Measurements from ENCODE around the gene VAPA.

Gene VAPA

DNA sequence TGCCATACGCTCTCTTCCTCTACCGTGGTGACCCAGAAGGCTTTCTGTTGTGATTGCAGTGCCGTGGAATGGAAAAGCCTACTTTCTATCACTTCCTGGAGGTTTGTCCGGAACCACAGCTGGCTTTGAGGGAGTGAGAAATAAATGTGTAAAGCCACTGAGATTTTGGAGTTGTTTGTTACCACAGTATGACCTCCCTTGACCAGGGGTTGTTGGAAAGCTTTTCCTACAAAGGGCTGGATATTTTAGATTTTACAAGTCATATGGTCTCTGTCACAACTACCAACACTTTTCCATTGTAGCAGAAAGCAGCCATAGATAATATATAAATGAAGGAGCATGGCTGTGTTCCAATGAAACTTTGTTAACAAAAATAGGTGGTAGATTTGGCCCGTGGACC lies 70.3 kb downstream of the VAPA start:
- no peak for DNase-seq

DNA sequence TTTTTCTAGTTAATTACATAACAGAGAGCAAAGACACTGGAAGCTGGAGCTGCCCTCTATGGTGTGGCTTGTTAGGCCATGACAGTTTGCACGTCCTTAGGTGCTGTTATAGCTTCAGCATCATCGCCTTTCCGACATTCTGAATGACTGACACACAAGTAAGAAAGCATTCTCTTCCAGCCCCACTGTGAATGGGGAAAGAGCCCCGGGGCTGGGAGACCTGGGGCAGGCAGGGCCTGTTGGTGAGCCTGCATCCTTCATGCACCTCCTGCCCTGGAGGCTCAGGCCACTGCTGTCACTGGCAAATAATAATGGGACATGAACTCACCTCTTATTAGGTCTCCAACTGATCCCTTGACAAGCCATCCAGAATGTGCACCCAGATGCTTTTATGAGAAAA lies 71.8 kb downstream of the VAPA start:
- DNase-seq, result no peak

DNA sequence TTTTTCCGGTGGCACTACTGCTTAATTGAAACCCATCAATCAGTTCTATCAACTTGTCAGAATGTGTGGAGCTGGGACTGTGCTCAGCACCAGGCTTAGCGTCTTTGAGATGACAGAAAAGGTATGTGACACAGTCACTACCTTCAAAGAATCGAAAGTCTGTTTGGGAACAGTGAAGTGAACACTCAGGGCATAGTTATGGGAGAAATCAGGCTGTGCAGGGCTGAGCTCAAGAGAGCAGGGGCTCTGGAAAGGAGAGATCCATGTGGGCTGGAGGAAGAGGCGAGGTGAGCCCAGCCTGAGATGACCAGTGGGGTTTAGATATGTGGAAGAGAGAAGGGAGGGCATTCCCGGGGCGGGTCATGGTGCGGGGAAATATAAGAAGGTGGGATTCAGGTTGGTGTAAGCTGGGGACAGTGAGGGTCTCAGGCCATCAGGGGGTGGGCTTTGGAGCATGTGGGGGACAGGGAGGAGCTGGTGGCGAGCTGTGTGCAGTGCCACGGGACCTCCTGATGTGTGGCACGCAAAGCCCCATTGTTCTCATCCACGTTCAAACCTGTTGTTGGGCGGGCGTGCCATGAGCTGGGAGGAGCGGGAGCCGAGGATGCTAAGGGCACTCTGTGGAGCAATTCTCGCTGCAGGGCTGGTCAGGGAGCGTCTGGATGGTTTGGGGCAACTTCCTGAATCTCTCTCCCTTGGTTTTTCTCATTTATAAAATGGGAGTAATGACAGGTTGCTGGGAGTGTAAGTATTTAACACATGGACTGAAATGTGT lies 72.5 kb downstream of the VAPA start:
- DNase-seq, result no peak

DNA sequence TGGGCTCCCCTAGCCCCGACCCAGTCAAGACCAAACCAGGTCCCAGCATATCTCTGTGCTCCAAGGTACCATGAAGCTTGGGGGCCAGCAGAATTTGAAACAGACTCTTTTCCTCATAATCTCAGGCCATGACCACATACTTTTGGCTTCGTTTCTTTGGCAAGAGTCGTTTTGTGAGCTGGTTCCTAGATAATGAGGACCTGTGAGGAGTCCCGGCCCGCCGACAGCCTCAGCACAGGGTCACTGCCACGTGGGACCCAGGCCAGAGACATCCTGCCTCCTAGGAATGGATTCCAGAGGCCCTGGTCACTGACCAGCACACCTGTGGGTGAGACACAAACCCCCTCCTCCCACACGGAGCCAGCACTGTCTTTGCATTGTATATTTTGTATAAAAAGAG lies 73.5 kb downstream of the VAPA start:
- DNase-seq, result no peak

DNA sequence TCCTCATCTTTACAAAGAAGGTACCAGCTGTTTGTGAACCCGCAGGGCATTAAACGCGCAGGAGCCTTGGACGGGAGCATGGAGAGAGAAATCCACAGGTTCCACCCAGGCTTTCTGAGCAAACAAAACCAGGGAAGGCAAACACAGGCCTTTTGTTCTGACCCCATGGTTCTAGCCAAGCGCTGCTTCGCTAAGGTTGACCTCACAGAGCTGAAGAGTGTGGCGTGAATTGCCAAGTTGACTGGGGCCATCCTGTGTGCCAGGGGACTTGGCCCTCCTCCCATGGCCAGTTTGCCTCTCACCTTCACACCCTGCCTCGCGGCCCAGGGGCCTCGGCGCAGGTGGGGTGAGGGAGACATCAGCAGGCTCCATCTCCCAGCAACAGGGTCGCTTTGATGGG lies 74.1 kb downstream of the VAPA start:
- DNase-seq, result no peak

DNA sequence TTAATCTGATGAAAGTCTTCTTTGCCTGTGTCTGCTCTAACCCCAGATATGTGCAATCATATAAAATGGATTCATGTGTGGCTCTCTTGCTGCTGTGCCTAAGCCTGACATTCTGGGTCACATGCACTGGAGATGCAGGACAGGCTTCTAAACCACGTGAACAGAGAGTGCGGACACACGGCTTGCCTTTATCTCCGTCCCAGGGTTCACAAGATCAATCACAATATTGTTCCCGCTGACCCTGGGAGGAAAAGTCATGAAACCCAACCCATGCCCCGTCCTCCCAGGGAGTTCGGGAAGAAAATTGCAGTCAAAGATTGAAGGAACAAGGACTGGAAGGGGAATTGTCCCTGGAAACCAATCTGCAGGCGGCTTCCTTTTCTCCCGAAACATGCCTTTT lies 74.8 kb downstream of the VAPA start:
- no peak for DNase-seq

DNA sequence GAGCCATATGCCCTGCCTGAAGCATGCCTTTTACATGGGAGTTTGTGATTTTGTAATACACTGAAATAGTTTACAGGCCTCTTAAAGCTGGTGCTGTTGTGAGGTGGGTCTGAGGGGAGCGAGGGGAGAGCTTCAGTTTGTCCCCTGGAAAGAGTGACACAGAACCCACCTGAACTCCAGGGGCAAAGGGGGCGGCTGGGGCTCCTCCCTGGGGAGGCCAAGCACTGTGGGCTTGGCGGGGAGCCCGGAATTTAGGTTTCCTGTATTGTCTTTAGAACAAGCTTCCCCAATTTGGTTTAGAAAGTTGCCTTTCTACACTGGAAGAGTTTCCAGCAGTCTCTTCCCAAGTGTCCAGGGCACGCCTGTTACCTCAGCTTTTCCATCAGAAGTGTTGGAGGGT lies 75.7 kb downstream of the VAPA start:
- peak; percentile 40 to 43 for DNase-seq

DNA sequence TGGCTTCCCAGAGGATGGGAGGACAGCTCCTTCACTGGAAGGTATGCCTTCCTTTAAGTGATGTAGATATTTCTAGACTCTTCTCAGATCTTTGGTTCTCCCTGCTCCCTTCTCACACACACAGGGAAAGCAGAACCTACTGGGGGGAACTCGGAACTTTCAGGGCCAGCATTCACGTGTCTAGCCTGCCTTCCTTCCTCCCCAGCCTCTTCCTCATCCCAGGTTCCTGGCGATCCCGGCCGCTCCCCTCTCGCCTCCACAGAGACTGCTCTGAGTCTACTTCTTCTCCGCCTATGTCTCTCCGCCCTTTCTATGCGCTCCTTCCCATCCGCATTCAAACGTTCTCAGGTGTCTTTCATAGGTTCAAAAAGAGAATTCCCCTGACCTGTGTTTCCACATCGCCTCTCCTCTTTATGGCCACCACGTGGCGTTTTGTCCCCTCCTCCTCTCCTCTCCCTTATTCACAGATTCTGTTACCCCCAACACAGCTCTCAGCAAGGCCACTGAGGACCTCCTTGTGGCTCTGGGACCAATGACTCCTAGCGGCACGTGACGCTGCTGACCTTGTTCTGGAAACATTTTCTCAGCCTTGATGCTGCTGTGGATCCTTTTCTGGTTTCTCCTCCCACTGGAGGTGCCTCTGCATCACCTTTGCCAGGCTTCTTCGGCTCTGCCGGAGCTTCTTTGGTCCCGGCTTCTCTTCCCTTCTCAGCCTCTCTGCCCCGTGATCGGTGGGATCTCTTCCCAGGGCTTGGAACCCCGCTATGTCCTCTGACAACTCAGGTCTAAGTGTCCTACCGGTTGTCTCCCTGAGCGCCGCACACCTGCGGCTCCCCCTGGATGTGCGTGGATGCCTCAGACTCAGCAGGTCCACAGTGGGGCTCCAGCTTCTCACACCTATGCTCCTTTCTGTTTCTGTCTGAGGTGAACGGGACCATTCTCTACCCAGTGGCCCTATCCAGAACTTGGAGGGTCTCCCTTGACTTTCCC lies 77.5 kb downstream of the VAPA start:
- peak; percentile 39 to 57 for DNase-seq

DNA sequence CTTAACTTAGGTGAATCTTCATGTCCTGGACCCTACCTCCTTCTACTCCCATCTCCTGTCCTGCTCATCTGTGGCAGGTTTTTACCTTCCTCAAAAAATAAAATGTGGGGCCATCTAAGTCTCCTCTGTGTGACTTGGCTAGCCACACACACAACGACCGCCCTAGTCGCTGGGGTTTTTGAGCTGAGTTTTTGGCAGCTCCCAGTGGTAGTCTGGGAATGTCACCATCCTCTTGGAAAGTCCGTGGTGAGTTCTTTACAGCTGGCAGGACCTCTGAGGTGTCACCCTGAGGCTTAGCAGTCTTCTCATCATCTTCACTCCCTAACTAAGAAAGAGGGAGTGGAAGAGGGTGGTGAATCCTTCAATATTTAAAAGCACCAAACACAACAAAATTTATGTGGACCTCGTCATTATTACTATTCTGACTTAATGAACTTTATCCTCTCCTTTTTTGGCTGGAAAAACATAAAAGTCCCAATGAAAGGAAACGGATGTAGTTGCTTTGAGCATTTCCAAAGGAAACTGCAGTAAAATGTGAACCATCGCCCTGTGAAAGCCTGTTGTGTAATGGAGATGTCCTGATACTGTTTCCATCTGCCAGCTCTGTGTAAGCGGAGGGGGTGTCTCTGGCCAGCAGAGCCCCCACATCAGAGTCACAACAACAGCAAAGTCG lies 78.6 kb downstream of the VAPA start:
- no peak for DNase-seq

DNA sequence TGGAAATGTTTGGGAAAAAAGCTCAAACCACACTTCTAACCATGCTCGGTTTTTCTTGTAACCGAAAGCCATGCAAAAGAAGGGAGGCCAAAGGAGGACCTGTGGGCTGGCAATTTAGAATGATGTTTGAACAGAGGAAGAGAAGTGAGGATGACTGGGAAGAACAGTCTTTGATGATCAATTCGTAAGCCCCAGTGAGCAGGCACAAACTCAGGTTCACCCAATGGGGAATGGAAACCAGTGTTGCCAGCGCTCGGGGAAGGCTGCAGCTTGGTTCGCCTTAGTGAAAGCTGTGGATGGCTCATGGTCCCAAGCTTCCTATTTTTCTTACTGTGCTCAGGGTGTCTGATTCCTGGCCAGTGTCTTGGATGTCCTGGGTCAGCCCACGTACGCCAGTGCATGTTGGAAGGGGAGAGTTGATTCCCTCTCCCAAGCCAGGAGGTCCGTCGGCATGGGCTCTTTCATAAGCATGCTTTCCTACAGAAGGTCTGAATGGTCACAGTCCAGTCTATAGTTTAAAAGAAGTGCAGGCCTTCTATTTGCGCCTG lies 79.2 kb downstream of the VAPA start:
- no peak for DNase-seq

DNA sequence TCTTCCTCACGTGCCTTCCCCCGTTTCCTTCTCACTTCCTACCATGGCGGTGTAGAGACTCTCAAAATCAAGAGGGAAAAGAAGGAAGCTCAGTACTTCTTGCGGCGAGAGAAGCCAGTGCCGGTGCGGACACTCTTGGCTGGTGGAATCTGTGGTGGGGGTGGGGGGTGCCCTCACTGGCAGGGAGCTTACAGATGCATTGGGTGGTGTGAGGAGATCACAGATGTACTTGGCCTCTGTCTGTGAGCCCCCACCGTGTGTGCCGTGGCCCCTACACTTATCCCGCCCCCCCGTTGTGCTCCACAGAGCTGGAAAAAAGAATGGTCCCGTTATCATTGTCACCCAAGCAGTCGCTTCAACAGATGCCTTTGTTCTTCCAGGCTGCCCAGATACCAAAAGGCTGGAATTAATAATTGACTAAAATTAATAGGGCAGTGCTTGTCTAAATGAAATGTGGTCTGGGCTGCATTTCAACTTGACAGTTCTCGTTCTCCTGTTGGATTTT lies 79.8 kb downstream of the VAPA start:
- no peak for DNase-seq

DNA sequence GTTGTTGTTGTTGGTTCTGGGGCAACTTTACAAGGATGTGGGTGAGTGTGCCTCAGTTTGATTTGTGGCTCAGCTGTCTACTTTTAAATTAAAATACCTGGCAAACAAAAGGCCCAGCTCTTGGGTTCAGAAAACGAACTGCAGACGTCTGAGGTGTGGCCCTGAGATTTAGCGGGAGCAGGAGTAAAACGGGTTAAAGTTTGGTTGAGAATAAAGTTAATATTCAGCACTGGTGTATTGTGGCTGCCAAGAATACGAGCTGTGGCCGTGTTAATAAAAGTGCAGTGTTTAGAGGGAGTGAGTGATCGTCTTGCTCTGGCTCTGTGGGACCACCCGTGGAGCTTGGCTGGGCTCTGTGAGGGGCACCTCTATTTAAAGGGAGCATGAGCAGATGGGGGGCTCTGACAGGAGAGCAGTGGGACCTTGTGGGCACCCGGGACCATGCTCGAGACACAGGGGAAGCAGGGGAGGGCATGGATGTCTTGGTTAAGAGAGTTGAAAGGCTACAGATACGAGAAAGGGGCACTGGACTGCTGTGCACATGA lies 80.3 kb downstream of the VAPA start:
- no peak for DNase-seq

DNA sequence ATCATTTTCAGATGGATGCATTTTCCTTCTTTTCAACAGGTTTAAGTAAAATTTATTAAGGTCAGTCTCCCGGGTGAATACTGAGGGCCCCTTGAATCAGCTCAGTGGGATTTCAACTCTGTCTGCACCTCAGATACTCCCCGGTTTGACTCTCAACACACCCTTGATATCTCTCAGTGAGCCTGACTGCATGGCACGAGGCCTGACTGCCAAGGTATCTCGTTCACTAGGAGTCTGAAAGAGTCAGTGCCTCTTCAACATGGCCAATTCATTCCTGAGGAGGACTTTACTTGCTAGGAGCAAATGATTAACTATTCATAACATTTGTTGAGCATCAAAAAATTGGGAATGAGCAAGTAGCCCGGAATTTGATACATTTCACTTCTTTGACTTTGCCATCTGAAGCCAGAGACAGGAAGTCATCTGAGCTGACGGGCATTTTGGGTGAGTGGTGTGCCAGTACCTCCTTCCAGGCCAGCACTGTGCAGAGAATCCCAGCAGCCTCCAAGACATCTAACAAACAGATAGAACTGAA lies 81.0 kb downstream of the VAPA start:
- DNase-seq, result no peak

DNA sequence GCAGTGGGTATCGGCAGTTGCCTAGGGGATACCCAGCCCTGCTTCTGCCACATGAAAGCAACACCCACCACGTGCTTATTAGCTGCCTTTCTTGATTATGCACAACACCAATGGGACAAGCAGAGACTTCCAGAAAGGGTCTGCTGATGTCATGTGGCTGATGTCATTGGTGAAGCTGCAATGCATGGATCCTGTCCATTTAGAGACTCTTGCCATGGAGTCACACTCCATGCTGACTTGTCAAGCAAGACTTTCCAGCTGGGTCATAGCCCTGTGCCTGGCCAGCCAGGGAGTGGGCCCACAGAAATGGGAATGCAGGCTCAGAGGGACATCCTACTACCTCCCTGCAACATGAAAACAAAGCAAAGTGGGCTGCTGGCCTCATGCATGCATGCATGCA lies 81.8 kb downstream of the VAPA start:
- DNase-seq, result no peak

DNA sequence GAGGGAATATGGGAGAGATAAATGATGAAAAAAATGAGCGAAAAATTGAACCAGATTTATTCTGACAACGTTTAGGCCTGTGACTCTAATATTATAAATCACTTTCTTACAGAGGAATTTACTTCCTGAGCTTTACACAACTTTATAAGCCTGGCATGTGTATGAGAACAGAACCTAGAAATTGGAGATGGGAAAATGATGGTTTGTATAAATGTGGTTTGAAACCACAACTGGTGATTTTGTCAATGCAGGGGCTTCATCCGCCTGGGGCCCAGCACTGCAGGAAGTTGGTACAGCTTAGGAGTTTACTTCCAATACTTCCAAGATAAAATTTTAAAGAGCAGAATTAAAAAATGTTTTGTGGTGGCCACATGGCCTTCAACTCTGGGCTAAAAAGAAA lies 82.3 kb downstream of the VAPA start:
- no peak for DNase-seq

DNA sequence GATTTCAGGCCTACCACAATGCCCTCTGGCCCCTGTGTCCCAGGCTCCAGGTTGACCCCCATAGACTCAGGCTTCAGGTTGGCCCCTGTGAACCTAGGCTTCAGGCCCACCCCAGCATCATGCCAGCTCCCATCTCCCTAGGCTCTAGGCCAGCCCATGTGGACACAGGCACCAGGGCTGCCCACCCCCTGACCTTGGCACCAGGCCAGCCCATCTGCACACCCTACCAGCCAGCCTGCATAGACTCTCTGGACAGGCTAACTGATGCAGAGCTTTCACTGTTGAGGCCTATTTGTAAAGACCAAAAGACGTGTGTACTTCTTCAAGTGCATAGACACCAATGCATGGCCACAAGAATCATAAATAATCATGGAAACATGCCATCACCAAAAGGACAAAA lies 83.9 kb downstream of the VAPA start:
- no peak for DNase-seq

DNA sequence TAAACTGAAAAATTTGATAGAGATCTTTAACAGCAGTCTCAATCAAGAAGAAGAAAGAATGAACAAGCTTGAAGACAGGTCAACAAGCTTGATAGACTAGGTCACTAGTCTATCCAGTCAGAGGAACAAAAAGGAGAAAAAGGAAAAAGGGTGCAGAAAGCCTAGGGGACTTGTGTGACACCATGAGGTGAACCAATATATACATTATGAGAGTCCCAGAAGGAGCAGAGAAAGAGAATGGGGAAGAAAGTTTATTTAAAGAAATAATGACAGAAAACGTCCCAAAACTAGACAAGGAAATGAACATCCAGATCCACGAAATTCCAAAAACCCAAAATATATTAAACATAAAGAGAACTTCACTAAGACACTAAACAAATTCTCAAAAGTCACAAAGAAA lies 84.5 kb downstream of the VAPA start:
- no peak for DNase-seq

DNA sequence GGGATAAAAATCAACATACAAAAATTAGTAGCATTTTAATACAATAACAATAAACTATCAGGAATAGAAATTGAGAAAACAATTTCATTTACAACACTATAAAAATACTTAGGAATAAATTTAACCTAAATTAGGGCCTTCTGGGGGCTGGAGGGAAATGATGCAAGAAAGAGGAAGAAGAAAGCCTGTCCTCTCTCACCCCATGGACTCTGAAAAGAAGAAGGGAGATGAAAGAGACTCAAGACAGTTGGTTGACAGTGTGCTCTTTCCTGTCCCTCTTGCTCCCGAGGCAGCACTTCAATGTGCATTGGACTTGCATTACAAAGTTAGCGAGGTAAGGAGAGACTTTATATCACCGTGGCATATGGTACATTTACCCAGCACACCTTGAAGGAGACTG lies 88.5 kb downstream of the VAPA start:
- peak; percentile 27 to 37 for DNase-seq

DNA sequence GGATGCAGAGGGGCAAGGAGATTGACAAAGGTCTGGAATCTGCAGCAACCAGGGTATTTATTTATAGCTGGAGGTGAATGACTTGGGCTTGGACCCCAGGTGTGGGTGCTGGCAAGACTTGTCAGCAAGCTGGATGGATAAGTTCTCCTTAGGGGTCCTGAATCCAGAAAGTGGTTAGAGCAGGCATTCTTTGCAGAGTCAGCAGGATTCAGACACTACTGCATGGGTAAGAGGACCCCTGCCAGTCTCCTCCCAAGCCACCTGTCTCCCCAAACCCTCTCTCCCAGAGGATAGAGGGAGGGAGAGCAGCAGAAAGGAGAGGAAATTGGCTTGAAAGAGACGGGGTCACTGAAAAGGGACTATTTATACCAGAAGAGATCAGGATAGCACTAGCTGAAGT lies 89.5 kb downstream of the VAPA start:
- DNase-seq, result no peak

DNA sequence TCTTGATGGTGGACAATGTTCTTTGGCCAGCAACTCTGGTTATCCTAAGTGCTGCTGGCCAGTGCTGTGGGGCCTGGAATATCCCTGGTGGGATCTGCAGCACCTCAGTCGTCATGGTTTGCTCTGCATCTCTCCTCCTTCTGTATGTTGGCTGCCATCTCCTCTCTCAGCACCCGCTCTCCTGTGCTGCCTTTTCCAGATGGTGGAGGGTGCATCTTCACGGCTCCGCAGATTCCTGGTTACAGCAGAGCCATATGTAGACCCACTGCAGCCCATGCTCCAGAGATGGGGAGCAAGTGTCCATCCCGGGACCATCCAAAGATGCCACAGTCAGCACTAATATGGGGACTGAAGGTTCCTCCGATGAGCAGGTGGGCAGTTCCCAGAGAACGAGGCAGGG lies 90.0 kb downstream of the VAPA start:
- DNase-seq, result no peak

DNA sequence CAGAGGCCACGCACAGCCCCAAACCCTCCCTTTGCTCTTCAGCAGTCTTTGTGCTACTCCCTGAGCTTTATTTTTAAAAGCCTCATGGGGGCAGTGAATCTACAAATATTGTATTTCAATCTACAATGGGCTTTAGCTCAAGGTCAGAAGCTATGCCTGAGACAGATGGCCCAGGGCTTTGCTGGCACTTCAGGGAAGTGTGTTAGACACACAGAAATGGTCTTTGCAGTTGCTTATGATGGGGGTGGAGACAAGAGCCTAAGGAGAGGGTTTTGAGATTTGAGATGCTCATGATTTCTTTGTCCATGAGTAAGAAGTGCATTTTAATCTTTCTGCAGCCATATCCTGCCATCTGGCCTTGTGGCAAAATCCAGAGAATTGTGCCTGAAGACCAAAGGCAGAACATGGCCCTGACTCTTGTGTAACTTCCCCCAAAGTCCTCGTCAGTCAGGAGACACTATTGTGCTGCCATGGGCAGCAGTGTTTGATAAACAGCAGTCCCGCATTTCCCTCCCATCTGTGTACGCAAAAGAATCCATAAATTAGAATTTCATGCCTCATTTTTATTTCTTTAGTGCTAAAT lies 92.6 kb downstream of the VAPA start:
- peak; percentile 76 to 83 for DNase-seq
